Measurements from ENCODE around the gene PAX8. TPM values are rescaled to one million over a fixed set of nuclear protein-coding genes. Genes with fewer than 3 reads are reported as not detected.

PAX8 gene
- total RNA-seq, 3 donors from 2014 or later: under 0.01 to 2.6 (median 1.0) TPM

DNA sequence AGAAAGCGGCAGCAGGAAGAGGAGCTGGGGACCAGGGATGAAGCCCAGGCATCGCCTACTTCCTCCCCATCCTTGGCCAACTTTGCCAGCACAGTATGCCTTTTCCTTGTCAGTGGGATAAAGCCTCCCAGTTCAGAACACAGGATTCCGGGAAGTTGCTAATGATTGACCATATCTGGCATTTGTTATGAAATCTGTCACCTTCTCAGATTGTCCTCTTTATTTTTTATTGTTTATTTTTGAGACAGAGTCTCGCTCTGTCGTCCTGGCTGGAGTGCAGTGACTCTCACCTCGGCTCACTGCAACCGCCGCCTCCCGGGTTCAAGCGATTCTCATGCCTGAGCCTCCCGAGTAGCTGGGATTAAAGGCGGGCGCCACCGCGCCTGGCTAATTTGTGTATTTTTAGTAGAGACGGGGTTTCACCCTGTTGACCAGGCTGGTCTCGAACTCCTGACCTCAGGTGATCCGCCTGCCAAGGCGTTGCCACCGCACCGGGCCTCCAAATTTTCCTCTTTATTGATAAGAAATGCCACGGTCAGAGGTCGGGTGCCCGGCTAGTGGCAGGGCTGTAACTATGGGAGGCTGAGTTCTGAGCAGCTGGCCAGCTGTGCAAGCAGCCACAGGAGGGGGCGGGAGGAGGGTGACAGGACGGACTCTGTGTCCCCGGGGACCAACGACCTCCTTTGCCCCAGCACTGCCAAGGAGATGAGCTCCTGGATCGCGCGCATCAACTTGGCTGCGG lies 80.5 kb downstream of the PAX8 start:
- no peaks in the 10 kb centered on the region for H3K36me3 ChIP-seq
- no peaks in the 10 kb centered on the region for H3K27me3 ChIP-seq
- intact Hi-C loops (cut with DNase I; ENCODE audit: low total_unique reads): no loop called here
- DNase-seq (ENCODE audit: low spot score in 2 of 2): no peak
- H3K4me1 ChIP-seq: no peaks in the 10 kb centered on the region
- H3K9me3 ChIP-seq: no peaks in the 10 kb centered on the region
- peak overlapping the region; percentile 88 to 92 for H3K27ac ChIP-seq
- peak overlapping the region; percentile 68 to 87 (median 78) for H3K4me3 ChIP-seq
- no peak for TF ChIP-seq POLR2AphosphoS5 (IDR thresholded peaks at IDR 0.05)
- TF ChIP-seq POLR2A (IDR thresholded peaks at IDR 0.05): no peak
- TF ChIP-seq, protein P1, sequence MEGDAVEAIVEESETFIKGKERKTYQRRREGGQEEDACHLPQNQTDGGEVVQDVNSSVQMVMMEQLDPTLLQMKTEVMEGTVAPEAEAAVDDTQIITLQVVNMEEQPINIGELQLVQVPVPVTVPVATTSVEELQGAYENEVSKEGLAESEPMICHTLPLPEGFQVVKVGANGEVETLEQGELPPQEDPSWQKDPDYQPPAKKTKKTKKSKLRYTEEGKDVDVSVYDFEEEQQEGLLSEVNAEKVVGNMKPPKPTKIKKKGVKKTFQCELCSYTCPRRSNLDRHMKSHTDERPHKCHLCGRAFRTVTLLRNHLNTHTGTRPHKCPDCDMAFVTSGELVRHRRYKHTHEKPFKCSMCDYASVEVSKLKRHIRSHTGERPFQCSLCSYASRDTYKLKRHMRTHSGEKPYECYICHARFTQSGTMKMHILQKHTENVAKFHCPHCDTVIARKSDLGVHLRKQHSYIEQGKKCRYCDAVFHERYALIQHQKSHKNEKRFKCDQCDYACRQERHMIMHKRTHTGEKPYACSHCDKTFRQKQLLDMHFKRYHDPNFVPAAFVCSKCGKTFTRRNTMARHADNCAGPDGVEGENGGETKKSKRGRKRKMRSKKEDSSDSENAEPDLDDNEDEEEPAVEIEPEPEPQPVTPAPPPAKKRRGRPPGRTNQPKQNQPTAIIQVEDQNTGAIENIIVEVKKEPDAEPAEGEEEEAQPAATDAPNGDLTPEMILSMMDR (IDR thresholded peaks at IDR 0.05): no peak

DNA sequence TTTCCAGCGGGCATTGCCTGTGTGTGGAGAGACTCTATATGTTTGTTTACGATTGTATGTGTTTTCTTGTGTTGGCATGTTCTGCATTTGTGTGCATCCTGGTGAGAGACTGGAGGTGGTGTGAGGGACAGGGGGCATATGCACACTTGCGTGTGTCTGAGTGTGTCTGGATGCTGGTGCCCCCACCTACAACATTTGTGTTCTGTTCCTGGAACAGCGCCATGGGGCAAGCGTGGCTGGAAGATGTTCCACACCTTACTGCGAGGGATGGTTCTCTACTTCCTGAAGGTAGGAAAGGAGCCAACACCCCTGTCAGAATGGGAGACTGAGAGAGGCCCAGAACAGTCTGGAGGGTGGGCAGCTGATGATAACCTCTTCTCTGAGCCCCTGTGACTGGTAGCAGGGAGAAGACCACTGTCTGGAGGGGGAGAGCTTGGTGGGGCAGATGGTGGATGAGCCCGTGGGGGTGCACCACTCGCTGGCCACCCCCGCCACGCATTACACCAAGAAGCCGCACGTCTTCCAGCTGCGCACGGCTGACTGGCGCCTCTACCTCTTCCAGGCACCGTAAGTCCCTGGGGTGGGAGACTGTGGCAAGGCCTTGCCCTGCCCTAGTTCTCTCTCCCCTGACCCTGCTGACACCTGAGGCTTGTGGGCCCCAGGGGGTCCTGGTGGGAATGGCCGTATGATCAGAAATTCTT lies 81.2 kb downstream of the PAX8 start:
- TF ChIP-seq, protein P1 (IDR thresholded peaks at IDR 0.05): no peak
- TF ChIP-seq POLR2AphosphoS5 (IDR thresholded peaks at IDR 0.05) (no peak), POLR2A (IDR thresholded peaks at IDR 0.05) (no peak)
- H3K9me3 ChIP-seq: no peaks in the 10 kb centered on the region
- DNase-seq (ENCODE audit: low spot score in 2 of 2): no peak
- H3K4me1 ChIP-seq: no peaks in the 10 kb centered on the region
- H3K27me3 ChIP-seq: no peaks in the 10 kb centered on the region
- no peak overlapping the region for H3K4me3 ChIP-seq
- H3K36me3 ChIP-seq: no peaks in the 10 kb centered on the region
- H3K27ac ChIP-seq: no peak overlapping the region
- intact Hi-C loops (cut with DNase I; ENCODE audit: low total_unique reads): no loop called here

DNA sequence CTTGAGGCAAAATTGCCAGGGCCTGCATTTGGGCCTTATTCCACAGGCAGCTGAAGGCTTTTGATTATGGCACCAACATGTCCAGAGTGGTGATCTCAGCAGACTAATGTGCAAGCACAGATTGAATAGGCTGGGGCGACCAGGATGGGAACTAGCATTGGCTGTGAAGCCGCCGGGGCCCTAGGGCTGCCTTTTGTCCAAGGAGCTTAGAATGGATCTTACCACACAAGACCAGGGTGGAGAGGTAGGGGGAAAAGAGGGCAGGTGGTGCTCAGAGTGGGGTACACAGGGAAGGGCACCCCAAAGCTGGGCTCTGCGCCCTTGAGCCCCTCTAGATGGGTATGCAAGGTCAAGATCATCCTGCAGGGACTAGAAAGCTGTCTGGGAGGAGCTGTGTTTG lies 81.9 kb downstream of the PAX8 start:
- intact Hi-C loops (cut with DNase I; ENCODE audit: low total_unique reads): no loop called here
- no peak for DNase-seq (ENCODE audit: low spot score in 2 of 2)

DNA sequence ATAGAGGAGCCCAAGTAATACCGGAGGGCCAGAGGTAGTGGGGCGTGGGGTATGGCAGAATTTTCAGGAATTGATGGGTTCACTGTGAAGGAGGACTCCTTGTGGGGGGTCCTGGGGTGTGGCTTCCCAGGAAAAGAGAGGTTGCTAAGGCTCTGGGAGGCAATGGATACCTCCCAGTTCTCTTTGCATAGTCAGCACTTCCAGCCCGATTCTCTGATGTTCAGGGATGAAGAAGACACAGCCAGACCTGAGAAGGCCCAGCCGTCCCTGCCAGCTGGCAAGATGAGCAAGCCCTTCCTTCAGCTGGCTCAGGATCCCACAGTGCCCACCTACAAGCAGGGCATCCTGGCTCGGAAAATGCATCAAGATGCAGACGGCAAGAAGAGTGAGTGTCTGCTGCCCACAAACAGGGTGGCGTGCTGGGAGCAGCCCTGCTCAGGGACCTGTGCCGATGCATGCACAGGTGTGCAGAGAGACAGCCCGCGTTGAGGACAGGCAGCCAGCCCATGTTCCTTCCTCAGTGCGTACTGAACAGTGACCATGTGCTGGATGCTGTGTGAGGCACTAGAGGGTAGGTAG lies 82.7 kb downstream of the PAX8 start:
- Histone ChIP-seq H3K36me3 (no peaks in the 10 kb centered on the region), H3K27me3 (no peaks in the 10 kb centered on the region), H3K9me3 (no peaks in the 10 kb centered on the region), H3K4me3 (no peak overlapping the region), H3K27ac (no peak overlapping the region), H3K4me1 (no peaks in the 10 kb centered on the region)
- TF ChIP-seq POLR2AphosphoS5 (IDR thresholded peaks at IDR 0.05) (no peak), POLR2A (IDR thresholded peaks at IDR 0.05) (no peak)
- TF ChIP-seq, protein P1 (IDR thresholded peaks at IDR 0.05): no peak
- intact Hi-C loops (cut with DNase I; ENCODE audit: low total_unique reads): no loop called here
- no peak for DNase-seq (ENCODE audit: low spot score in 2 of 2)

More for the DNA sequence above, 81.9 kb downstream of the PAX8 start:
- no peaks in the 10 kb centered on the region for H3K36me3 ChIP-seq
- no peak overlapping the region for H3K27ac ChIP-seq
- H3K4me1 ChIP-seq: no peaks in the 10 kb centered on the region
- TF ChIP-seq POLR2AphosphoS5 (IDR thresholded peaks at IDR 0.05) (no peak), POLR2A (IDR thresholded peaks at IDR 0.05) (no peak)
- TF ChIP-seq, protein P1 (IDR thresholded peaks at IDR 0.05): no peak
- H3K27me3 ChIP-seq: no peaks in the 10 kb centered on the region
- H3K4me3 ChIP-seq: no peak overlapping the region
- H3K9me3 ChIP-seq: no peaks in the 10 kb centered on the region
